GM12878 (cell line): ENCODE measurements around the gene ITGA11.

ENCODE experiments used
- ASH2L ChIP-seq: fragments of 300-600, 200-600 bp; sonication (generic); IDR thresholded peaks from 2 replicates; pipeline ENCODE4 v1.6.1; 2017; ENCODE audit warnings: low read depth, mild to moderate bottlenecking, borderline replicate concordance
- CBFB ChIP-seq: IDR thresholded peaks from 2 replicates; pipeline ENCODE4 v1.6.1; 2016; ENCODE audit warnings: antibody characterized with exemption, low read depth
- JUNB ChIP-seq: IDR thresholded peaks from 2 replicates; pipeline ENCODE4 v1.6.1; 2016; ENCODE audit warnings: antibody characterized with exemption, mild to moderate bottlenecking
- NR2C2 ChIP-seq: IDR thresholded peaks from 2 replicates; pipeline ENCODE4 v1.6.1; 2011; ENCODE audit warnings: borderline replicate concordance, low read depth; ENCODE audit not compliant: control insufficient read depth, insufficient read length
- POLR2A ChIP-seq: IDR thresholded peaks from 2 replicates; pipeline ENCODE4 v1.6.1; 2011; ENCODE audit warnings: low read depth, mild to moderate bottlenecking, low read length
- POLR2AphosphoS5 ChIP-seq: IDR thresholded peaks from 2 replicates; pipeline ENCODE4 v1.6.1; 2011; ENCODE audit warnings: mild to moderate bottlenecking, low read length, inconsistent platforms
- SRF ChIP-seq, 2 experiments: IDR thresholded peaks; 2 replicates each; pipeline ENCODE4 v1.6.1; 2011; ENCODE audit warnings: low read depth in 2 of 2, low read length in 2 of 2, mild to moderate bottlenecking in 1 of 2, moderate library complexity in 1 of 2
- ZNF274 ChIP-seq: IDR thresholded peaks from one replicate; pipeline ENCODE4 v1.8.0; 2011; ENCODE audit not compliant: insufficient read length, insufficient read depth
- TF ChIP-seq, protein P1 (sequence below): IDR thresholded peaks from 2 replicates; pipeline ENCODE4 v1.6.1; 2012; ENCODE audit warnings: low read depth, low read length, improper control_type of control experiment
- TF ChIP-seq, protein P2 (sequence below): fragments of 450-650 bp; conservative IDR thresholded peaks from 2 replicates; pipeline ENCODE4 v1.6.1; 2017; ENCODE audit warnings: mild to moderate bottlenecking, moderate library complexity
- TF ChIP-seq, protein P3 (sequence below): IDR thresholded peaks from 2 replicates; pipeline ENCODE4 v1.6.1; 2011; ENCODE audit warnings: mild to moderate bottlenecking, low read depth, low read length, moderate library complexity; ENCODE audit not compliant: insufficient replicate concordance

DNA sequence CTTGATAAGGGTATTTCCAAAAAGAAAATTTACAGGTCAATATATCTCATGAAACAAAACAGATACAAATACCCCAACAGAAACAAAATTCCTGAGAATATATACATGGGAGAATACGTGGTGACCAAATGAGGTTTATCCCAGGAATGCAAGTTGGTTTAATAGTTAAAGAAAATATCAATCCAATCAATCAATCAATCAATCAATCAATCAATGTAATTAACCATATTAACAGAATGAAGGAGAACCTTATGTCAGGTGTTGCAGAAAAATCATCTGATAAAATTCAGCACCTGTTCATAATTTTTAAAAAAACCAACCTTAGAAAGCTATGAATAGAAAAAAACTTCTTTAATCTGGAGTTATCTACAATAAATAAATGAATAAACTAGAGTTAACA, 35.9 kb downstream of the ITGA11 start:
- TF ChIP-seq NR2C2 = no peak
- no peak for TF ChIP-seq POLR2AphosphoS5
- no peak for TF ChIP-seq CBFB
- TF ChIP-seq ZNF274 = no peak
- TF ChIP-seq, protein P1, sequence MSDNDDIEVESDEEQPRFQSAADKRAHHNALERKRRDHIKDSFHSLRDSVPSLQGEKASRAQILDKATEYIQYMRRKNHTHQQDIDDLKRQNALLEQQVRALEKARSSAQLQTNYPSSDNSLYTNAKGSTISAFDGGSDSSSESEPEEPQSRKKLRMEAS = no peak
- TF ChIP-seq SRF (IDR thresholded peaks at IDR 0.05; ENCODE audit: low read depth in 2 of 2, low read length in 2 of 2) = no peak
- no peak for TF ChIP-seq POLR2A
- TF ChIP-seq, protein P2, sequence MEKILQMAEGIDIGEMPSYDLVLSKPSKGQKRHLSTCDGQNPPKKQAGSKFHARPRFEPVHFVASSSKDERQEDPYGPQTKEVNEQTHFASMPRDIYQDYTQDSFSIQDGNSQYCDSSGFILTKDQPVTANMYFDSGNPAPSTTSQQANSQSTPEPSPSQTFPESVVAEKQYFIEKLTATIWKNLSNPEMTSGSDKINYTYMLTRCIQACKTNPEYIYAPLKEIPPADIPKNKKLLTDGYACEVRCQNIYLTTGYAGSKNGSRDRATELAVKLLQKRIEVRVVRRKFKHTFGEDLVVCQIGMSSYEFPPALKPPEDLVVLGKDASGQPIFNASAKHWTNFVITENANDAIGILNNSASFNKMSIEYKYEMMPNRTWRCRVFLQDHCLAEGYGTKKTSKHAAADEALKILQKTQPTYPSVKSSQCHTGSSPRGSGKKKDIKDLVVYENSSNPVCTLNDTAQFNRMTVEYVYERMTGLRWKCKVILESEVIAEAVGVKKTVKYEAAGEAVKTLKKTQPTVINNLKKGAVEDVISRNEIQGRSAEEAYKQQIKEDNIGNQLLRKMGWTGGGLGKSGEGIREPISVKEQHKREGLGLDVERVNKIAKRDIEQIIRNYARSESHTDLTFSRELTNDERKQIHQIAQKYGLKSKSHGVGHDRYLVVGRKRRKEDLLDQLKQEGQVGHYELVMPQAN = no peak
- TF ChIP-seq ASH2L = no peak
- no peak for TF ChIP-seq JUNB
- TF ChIP-seq, protein P3, sequence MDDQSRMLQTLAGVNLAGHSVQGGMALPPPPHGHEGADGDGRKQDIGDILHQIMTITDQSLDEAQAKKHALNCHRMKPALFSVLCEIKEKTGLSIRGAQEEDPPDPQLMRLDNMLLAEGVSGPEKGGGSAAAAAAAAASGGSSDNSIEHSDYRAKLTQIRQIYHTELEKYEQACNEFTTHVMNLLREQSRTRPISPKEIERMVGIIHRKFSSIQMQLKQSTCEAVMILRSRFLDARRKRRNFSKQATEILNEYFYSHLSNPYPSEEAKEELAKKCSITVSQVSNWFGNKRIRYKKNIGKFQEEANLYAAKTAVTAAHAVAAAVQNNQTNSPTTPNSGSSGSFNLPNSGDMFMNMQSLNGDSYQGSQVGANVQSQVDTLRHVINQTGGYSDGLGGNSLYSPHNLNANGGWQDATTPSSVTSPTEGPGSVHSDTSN = no peak
